Large intestine (tissue), 3 donors: ENCODE measurements around the gene SMIM17. TPM values are rescaled to one million over a fixed set of nuclear protein-coding genes. Genes with fewer than 3 reads are reported as not detected.

Experiments
- DNase-seq, 2 donors: peaks; one replicate each; pipeline versions ENCODE4 v3.0.0 to v3.0.0-alpha.2; 2013
- H3K27ac ChIP-seq: one replicate; pipeline ENCODE4 v1.5.1; 2013; ENCODE audit warnings: low read length
- H3K27me3 ChIP-seq: 2 replicates; pipeline ENCODE4 v1.6.1; 2013; ENCODE audit warnings: low read length; ENCODE audit not compliant: control insufficient read depth, insufficient read depth
- H3K36me3 ChIP-seq: 2 replicates; pipeline ENCODE4 v1.6.1; 2013; ENCODE audit warnings: low read length; ENCODE audit not compliant: control insufficient read depth, insufficient read depth
- H3K4me1 ChIP-seq: one replicate; pipeline ENCODE4 v1.6.1; 2013; ENCODE audit warnings: low read length; ENCODE audit not compliant: control insufficient read depth, insufficient read depth
- H3K4me3 ChIP-seq: one replicate; pipeline ENCODE4 v1.5.1; 2013; ENCODE audit warnings: low read length
- H3K9me3 ChIP-seq: one replicate; pipeline ENCODE4 v1.6.1; 2013; ENCODE audit warnings: mild to moderate bottlenecking, low read depth, low read length, moderate library complexity; ENCODE audit not compliant: control insufficient read depth
- WGBS: methylation state at CpG from one replicate; pipeline ENCODE4 v1.1.5; 2013; ENCODE audit warnings: low lambda C conversion rate; ENCODE audit not compliant: insufficient coverage; 5-methylcytosine and 5-hydroxymethylcytosine counted together
- polyA plus RNA-seq: library from polyadenylated mRNA; unstranded; fragments of 120-200 nt; gene quantifications from one replicate; pipeline ENCODE4 v1.2.1, GENCODE V29; 2013

SMIM17 gene
- polyA plus RNA-seq, 1 donor: 0.97 TPM

DNA sequence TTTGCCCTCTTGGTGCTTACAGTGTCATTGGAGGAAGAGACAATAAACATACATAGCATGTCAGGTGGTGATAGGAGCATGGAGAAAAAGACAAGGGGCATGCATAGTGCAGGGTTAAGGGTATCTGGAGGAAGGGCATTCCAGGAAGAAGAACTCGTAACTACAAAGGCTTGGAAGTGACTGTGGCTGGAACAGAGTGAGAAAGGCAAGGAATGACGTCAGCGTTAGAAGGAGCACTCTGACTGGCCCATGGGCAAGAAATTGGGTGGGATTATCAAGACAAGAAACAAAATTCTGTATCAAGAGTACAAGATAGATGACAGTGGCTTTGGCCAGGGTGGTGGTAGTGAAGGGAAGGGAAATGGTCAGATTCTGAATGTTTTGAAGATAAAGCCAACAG, 11.2 kb downstream of the SMIM17 start:
- no CpG with 5 or more reads among the region's 3 CpGs for WGBS
- no peak overlapping the region for H3K27ac ChIP-seq
- no peak overlapping the region for H3K4me3 ChIP-seq
- no peak for DNase-seq
- H3K9me3 ChIP-seq: no peaks in the 10 kb centered on the region
- H3K27me3 ChIP-seq: no peaks in the 10 kb centered on the region
- H3K36me3 ChIP-seq: no peaks in the 10 kb centered on the region
- no peaks in the 10 kb centered on the region for H3K4me1 ChIP-seq

DNA sequence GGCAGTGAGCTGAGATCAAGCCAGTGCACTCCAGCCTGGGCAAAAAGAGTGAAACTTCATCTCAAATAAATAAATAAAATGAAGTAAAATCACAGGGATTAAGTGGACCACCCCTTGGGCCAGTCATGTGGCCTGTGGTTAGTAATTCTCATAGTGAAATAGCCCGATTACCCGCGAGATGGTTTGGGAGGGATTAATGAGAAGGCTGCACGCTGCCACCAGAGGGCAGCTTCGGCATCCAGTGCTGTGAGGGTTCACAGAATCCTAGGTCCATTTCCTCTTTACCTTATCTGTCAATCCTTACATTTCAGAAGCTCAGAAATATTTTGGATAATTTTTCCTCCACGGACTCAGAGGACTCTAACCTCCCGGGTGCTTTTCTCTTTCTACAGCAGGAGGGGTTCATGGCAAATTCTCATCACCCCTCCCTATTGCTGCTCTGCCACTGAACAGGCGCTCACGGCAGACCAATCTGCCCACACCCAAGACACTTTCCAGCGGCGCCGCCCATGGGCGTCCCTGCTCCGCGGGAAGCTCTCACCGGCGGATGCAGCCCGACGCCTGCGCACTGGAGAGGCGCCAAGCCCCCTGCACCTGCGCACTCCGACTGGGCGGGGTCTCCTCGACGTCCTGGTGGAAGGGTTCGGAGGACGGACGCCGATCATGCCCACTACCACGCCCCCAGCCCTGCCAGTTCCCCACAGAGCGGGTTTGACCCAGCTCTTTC, 17.6 kb downstream of the SMIM17 start:
- Histone ChIP-seq H3K27ac (no peak overlapping the region), H3K9me3 (peaks cover 32% of the 10 kb centered on the region), H3K27me3 (no peaks in the 10 kb centered on the region), H3K4me3 (no peak overlapping the region), H3K36me3 (peaks cover 13% of the 10 kb centered on the region), H3K4me1 (no peaks in the 10 kb centered on the region)
- no peak for DNase-seq
- WGBS: no CpG with 5 or more reads among the region's 32 CpGs

- no peak overlapping the region for H3K27ac ChIP-seq
- no peaks in the 10 kb centered on the region for H3K4me1 ChIP-seq
- H3K9me3 ChIP-seq: peaks cover 32% of the 10 kb centered on the region
- no peaks in the 10 kb centered on the region for H3K27me3 ChIP-seq
- no peak overlapping the region for H3K4me3 ChIP-seq
- no peak for DNase-seq
- peaks cover 13% of the 10 kb centered on the region for H3K36me3 ChIP-seq
- no CpG with 5 or more reads among the region's 3 CpGs for WGBS
Observed at GRCh38 chr19:56661248-56661647, 18.3 kb downstream of the SMIM17 start.

DNA sequence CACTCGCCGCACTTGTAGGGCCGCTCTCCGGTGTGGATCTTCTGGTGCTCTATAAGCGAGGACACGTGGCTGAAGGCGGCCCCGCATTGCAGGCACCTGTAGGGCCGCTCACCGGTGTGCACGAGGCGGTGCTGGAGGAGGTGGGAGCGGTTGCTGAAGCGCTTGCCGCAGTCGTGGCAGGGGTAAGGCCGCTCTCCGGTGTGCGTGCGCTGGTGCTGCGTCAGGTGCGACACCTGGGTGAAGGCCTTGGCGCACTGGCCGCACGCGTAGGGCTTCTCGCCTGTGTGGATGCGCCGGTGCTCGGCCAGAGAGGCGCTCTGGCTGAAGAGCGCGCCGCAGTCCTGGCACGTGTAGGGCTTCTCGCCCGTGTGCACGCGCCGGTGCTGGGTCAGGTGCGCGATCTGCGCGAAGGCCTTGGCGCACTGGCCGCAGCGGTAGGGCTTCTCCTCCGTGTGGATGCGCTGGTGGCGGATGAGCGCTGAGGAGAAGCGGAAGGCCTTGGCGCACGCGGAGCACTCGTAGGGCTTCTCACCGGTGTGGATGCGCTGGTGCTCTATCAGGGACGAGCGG, 21.1 kb downstream of the SMIM17 start:
- H3K27ac ChIP-seq: no peak overlapping the region
- no peaks in the 10 kb centered on the region for H3K4me1 ChIP-seq
- no peak for DNase-seq
- peaks cover 13% of the 10 kb centered on the region for H3K36me3 ChIP-seq
- H3K27me3 ChIP-seq: no peaks in the 10 kb centered on the region
- H3K4me3 ChIP-seq: no peak overlapping the region
- H3K9me3 ChIP-seq: peaks cover 37% of the 10 kb centered on the region
- no CpG with 5 or more reads among the region's 60 CpGs for WGBS

GRCh38 chr19:56664511-56664910, 21.6 kb downstream of the SMIM17 start:
- Histone ChIP-seq H3K27me3 (no peaks in the 10 kb centered on the region), H3K4me3 (no peak overlapping the region), H3K9me3 (peaks cover 37% of the 10 kb centered on the region), H3K4me1 (no peaks in the 10 kb centered on the region), H3K36me3 (peaks cover 13% of the 10 kb centered on the region), H3K27ac (no peak overlapping the region)
- peak in 1 of 2 donors; percentile 9 for DNase-seq
- no CpG with 5 or more reads among the region's 43 CpGs for WGBS

DNA sequence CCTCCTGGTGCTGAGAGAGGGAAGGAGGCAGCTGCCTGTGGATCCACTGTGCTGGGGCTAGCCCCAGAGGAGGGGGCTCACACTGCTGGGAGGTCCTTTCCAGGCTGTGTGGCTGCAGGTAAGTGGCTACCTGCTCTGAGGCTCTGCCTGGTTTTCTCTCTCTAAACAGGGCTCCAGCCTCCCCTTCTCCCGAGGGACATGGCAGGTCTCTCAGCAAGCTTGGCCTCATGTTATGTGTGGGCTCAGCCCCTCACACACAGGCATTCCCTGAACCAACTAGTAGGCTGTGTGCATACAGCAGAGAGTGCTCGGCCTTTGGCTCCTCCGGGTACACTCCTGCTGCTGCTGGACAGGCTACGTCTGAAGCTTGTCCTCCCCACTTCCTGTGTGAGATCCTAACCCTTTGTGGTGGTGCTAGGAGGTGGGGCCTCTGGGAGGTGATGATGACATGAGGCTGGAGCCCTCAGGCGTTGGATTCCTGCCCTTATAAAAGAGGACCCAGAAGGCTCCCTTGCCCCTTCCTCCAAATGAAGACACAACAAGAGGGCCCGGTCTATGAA, 24.4 kb downstream of the SMIM17 start:
- H3K4me3 ChIP-seq: no peak overlapping the region
- no peaks in the 10 kb centered on the region for H3K27me3 ChIP-seq
- peaks cover 13% of the 10 kb centered on the region for H3K36me3 ChIP-seq
- no peak for DNase-seq
- H3K4me1 ChIP-seq: no peaks in the 10 kb centered on the region
- peaks cover 27% of the 10 kb centered on the region for H3K9me3 ChIP-seq
- no peak overlapping the region for H3K27ac ChIP-seq
- no CpG with 5 or more reads among the region's 6 CpGs for WGBS

- no peaks in the 10 kb centered on the region for H3K4me1 ChIP-seq
- DNase-seq: no peak
- no peaks in the 10 kb centered on the region for H3K27me3 ChIP-seq
- H3K9me3 ChIP-seq: peaks cover 23% of the 10 kb centered on the region
- H3K27ac ChIP-seq: no peak overlapping the region
- H3K4me3 ChIP-seq: no peak overlapping the region
- peaks cover 7% of the 10 kb centered on the region for H3K36me3 ChIP-seq
- WGBS: no CpG with 5 or more reads among the region's 9 CpGs
Observed at GRCh38 chr19:56668676-56669075, 25.7 kb downstream of the SMIM17 start.

GRCh38 chr19:56670401-56670960, 27.5 kb downstream of the SMIM17 start:
- no peaks in the 10 kb centered on the region for H3K4me1 ChIP-seq
- H3K27ac ChIP-seq: no peak overlapping the region
- no CpG with 5 or more reads among the region's 17 CpGs for WGBS
- H3K36me3 ChIP-seq: no peaks in the 10 kb centered on the region
- H3K4me3 ChIP-seq: no peak overlapping the region
- peaks cover 11% of the 10 kb centered on the region for H3K9me3 ChIP-seq
- no peaks in the 10 kb centered on the region for H3K27me3 ChIP-seq
- DNase-seq: peak in 1 of 2 donors; percentile 4

GRCh38 chr19:56670961-56671612, 28.1 kb downstream of the SMIM17 start:
- Histone ChIP-seq H3K27ac (no peak overlapping the region), H3K4me1 (no peaks in the 10 kb centered on the region), H3K27me3 (no peaks in the 10 kb centered on the region), H3K4me3 (peak overlapping the region; percentile 59), H3K9me3 (peaks cover 11% of the 10 kb centered on the region), H3K36me3 (no peaks in the 10 kb centered on the region)
- DNase-seq: peak; percentile 3 to 8
- WGBS: no CpG with 5 or more reads among the region's 35 CpGs

- Histone ChIP-seq H3K4me1 (no peaks in the 10 kb centered on the region), H3K36me3 (no peaks in the 10 kb centered on the region), H3K4me3 (peak within 1 kb of the TSS; percentile 59), H3K27me3 (no peaks in the 10 kb centered on the region), H3K27ac (no peak within 1 kb of the TSS), H3K9me3 (peaks cover 11% of the 10 kb centered on the region)
- no CpG with 5 or more reads among the region's 32 CpGs for WGBS
- DNase-seq: peak; percentile 90 to 91
Observed at GRCh38 chr19:56671613-56671994, 28.6 kb downstream of the SMIM17 start, which contains the start of gene ZNF835. Gene ZNF835, minus strand, starts transcription at chr19:56671757. Its CDS starts 6,559 bp downstream, at chr19:56665198.
